Activated CD8-positive, alpha-beta memory T cell treated with anti-CD3 and anti-CD28 coated beads, Interleukin-2, amount 50 U/mL, for 48 hours (primary cell): ENCODE data around the gene LEFTY2.

Source experiments
- DNase-seq: peaks from one replicate; pipeline ENCODE4 v3.0.0-alpha.2; 2020

Gene LEFTY2

DNA sequence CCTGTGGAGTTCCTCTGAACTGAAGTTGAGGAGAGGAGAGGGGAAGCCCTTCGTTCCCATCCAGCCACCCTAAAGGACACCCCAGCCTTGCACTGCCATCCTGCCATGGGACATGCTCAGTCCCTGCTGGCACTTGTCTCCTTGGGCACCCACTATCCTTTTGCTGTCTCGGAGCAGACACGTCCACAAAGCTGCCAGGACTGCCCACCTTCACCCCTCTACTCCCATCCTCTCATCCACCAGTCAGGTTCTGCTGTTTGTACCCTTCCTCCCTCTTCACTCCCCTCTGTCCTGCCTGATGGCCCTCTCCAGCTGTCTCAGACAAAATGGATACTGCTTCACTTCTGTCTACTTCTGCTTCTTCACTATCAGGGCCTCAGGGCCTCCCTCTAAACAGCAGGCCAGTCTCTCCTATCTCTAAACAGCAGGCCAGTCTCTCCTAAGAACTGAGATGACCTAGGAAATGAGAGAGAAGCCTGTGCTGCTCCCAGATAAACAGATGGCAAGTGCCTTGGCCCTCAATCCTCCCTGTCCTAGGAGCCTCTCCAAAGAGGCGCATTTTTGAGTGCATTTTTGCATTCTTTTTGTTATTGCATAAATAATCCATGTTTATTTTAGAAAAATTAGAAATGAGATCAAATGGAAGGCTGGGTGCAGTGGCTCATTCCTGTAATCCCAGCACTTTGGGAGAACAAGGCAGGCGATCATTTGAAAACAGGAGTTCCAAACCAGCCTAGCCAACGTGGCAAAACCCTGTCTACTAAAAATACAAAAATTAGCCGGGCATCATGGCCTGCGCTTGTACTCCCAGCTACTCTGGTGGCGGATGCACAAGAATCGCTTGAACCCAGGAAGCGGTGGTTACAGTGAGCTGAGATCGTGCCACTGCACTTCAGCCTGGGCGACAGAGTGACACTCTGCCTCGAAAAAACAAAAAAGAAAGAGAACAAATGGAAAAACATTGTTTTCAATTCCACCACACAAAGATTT, 12.5 kb downstream of the LEFTY2 start:
- DNase-seq = no peak

DNA sequence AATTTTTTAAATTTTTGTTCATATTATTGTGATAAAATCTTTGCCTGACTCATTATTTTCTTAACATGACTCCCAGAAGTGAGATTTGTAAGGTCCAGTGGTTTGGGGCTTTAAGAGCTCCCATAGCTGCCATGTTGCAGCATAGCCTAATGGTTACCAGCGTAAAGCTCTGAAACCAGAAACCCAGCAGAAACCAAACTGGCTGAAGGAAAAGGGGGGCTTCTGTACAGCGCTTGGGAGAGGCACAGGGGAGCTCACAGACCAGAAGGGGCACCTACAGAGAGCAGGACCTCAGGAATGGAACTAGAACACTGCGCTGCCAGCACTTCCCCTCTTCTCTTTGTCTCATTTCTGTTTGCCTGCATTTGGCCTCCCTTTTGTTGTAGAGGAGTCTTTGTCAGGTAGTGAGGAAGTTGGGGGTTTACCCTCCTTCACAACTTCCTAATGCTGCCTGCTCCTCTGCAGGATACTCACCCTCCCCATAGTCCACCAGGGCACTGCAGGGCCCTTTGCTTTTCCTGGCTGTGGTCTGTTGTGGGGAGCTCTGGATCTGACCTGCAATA, 14.4 kb downstream of the LEFTY2 start:
- no peak for DNase-seq

DNA sequence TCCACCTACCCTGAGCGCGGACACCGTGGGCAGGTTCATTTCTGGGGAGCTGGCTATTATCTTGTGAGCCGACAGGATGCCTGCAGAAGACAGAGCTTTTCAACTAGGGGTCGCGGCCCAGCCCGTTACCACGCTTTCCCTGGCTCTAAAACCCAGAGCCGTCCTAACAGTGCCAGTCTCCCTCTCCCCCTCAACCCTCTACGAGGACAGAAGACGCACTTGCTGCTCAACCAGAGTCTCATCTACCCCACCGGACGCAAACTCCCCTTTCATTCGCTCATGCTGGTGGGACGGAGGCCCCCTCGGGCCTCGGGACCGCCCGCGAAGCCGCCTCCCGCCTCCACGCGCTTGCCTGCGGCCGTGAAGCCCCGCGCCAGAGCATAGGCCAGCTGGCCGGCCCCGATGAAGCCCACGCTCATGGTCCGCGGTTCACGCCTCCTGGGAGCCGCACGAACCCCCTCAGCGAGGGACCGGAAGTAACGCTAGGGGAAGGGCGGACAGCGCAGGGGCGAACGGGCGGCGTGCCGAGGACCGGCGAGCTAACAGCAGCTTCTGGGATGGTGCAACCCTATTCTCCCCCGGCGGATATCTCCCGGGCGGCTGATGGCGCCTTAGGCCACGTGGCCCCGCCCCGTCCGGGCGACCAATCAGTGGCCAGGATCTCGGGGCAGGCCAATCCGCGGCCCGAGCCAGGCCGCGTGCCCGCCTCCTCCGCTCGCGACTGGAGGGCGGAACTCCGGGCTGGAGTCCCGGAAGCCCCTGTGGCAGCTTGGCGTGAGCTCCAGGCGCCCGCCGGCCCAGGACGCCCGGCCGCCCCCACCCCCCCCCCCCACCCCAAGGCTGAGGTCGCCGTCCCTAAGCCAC, 17.1 kb downstream of the LEFTY2 start, which contains the start of gene PYCR2:
PYCR2 (minus strand) TSS at position 559 of the 864 bp plus-strand sequence; CDS start at position 419, 140 bp downstream.
- peak; percentile 96 for DNase-seq

DNA sequence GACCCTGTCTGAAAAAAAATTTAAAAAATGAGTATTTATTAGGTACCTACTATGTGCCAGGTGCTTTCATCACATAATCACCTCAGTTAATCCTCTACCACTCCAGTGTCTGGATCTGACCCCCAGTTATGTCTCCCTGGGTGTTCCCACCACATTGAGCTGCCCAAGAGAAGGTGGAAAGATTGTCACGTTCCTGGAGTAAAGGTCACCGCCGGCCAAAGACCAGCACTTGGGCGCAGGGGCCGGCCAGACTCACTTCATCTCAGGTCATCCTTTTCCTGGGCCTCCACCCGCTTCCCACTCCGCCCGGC, 17.7 kb downstream of the LEFTY2 start:
- no peak for DNase-seq

DNA sequence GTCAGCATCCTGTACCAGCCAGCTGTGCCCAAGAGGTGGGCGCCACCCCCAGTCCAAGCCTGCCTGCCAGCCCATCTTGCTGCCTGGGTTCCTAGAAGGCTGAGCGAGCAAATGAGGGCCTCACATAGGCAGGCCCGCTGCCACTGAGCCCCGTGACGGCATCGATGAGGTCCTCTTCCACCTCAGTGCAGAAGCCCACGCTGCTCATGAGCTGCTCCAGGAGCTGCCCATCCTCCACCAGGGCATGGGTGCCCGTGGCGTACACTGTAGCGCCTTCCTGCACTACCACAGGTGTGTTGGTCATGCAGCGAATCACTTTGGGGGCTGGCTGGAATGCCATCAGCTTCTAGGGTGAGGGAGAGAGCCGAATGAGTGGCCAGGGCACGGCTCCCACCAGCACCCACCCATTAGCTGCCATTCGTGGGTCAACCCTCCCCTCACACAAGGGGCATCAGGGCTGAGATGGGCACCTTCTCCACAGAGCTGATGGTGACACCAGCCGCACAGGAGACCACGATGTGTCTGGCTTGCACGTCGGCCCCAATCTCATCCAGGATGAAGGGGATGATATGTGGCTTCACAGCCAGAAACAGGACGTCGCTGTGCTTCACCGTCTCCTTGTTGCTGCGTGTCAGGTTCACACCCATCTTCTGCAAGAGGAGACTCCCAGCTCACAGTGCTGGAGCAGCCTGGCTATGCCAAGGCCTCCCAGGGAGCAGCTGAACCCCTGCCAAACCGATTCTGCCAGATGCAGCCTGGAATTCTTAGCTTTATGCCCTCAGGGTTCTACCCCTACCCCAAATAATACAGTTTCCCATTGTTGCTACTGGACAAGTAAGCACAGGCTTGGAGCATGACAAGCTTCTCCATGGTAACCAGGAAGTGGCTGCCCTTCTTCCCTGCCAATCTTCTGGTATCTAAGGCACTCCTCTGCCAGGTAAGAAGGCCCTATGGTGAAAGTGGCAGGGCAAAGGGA, 19.0 kb downstream of the LEFTY2 start:
- DNase-seq = no peak

DNA sequence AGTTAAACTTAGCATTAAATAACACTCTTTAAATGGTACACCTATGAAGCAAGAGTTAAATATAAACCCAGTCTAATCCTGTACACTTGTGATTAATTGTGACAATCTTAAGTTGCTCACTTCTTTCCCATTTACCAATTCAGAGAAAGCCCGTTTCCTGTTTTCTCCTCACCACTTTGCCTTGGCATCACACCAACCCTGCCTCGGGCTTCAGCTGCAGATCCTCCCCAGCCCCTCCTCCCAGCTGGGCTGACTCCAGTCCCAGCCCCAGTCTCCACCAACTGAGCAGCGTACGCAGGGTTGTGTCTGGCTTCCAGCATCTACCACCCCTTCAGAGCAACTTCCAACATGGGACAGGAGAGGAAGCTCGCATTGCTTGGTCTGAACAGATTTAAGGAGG, 21.1 kb downstream of the LEFTY2 start:
- no peak for DNase-seq

DNA sequence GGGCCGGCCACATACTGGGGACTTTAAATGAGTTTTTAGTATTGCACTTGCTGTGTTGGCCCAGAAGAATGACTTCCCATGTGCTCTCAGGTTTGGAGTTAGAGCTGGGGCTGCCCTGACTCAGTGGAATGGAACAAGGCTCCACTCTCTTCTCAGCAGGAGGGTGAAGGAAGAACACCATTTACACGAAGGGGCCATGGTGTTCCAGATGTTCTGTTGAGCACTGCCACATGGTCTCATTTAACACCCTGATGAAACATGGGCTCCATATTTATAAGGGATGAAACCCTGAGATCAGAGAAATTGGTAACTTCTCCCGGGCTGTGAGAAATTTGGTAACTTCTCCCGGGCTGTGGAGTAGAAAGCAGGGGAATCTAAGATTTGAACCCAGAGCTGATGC, 22.7 kb downstream of the LEFTY2 start:
- no peak for DNase-seq

DNA sequence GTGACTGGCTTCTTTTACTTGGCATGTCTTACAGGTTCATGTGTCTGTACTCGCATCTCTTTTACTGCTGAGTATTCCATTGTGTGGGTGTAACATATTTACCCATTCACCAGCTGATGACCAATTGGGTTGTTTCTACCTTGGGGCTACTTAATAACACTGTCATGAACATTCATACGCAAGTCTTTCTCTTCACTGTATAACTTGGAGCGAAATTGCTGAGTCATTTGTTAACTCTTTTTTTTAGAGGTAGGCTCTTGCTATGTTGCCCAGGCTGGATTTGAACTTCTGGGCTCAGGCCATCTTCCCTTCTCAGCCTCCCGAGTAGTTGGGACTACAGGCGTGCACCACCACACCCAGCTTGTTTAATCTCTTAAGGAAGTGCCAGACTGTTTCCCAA, 23.5 kb downstream of the LEFTY2 start:
- DNase-seq = no peak

DNA sequence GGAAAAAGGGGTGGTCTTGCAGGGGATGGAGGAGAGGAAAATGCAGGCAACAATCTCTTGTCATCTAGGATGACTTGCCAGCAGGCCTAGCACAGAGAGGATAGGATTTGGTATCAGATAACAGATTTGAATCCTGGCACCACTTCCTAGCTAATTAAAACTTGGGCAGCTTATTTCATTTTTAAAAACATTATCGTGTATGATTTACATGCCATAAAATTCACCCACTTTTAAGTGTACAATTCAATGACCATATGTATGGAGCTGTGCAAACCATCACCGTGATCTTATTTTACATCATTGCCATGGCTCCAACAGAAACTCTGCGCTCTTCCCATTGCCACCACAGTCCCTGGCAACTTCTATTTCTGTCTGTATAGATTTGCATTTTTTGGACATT, 23.9 kb downstream of the LEFTY2 start:
- no peak for DNase-seq

DNA sequence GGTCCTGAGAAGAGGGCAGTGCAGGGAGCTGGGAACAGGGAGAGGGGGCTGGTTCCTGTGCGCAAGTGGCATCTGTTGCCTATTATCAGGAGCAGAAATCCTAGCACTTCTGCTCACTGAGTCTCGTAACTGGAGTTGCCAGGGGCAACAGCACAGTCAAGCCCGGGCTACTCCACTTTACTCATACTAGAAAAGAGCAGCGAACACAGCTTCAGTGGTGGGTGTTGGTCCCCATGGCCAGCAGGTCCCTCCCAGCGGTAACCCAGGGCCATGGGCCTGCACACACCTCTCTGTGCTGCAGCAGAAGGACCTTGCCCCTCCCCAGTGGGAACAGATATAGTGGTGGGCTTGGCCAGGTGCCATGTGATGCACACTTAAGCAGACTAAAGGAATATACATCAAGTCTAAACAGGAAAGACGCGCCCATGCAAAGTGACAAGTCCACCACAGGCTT, 25.5 kb downstream of the LEFTY2 start:
- DNase-seq = no peak

DNA sequence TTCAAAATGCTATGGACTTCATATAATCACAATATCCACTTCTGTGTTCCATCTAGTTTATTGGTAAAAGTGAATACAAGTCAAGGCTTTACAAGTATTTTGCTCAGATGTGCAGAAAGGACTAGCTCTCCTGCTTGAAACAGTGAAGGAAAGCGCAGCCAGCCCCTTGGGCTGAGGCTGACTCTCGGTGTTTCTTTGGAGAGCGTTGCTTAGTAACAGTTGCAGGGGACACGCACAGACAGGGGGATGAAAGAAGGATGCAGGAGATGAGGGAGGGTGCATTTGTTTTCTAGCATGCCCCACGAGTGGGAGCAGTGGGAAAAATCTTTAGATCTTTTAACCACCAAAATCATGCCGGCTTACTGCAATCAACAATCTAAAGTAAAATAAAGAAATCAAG, 26.1 kb downstream of the LEFTY2 start:
- DNase-seq = no peak

DNA sequence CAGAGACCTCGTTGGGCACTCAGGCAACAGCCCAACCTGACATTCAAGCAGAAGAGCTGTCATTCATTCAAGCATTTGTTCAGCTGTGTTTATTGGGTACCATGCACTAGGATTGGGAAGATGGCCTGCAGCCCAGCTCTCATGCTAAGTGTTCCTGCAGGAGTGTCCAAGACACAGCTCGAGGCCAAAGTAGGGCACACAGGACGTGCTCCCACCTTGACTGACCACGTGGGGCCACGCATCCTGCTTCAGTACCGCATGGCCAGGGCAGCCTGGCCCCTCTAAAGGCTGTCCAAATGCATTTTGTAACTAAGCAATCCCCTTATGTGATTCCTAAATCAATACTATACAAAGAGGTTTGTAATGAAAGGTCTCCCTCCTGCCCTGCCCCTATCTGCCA, 26.6 kb downstream of the LEFTY2 start:
- no peak for DNase-seq

DNA sequence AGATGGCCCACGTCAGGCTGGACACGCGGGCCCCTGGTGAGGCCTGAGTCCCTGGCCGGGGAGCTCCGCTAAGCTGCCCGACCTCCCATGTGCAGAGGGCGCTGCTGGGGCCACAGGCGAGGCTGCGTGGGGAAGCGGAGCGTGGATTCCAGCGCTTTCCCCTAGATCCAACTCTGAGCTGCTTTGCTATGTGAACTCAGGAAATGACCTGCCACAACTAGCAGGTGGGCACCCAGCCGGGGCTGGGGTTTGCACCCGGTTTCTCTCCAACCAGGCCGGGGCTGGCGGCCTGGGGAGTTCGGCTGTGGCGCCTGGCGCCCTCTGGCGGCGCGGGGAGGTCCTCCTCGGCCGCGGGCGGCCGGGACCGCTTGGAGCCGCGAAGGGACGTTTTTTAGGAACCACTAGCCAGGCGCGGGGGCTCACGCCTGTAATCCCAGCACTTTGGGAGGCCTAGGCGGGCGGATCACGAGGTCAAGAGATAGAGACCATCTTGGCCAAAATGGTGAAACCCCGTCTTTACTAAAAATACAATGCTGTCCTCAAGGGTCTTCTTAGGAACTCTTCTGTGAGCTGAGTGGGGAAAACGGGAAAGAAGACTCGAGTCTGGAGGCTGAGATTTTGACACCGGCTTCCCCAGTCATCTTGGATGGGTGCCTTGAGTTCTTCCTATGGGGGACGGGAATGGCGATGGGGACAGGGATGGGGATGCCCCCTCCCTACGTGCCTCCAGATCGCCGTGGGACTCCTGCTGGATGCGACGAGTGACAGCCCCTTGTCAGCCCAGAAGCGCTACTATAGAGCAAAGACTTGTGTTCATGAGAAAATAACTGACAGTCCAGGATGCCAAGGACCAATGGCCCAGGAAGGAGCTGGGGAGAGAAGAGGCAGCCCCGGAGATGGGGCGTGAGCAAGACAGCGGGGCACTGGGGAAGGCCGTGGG, 29.6 kb downstream of the LEFTY2 start:
- peak; percentile 91 for DNase-seq

DNA sequence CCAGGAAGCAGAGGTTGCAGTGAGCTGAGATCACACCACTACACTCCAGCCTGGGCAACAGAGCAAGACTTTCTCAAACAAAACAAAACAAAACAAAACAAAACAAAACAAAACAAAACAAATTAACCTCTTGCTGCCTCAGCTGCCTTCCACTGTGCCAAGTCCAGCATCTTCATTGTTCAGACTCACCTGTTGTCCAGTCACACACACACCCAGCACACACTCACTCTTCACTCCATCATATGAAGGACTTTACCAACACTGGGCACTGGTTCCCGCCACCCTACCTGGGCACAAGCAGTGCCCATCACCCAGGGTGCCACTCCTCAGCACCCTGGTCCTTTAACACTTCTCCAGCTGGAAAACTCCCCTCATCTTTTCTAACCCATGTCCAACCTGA, 31.5 kb downstream of the LEFTY2 start:
- DNase-seq = no peak

DNA sequence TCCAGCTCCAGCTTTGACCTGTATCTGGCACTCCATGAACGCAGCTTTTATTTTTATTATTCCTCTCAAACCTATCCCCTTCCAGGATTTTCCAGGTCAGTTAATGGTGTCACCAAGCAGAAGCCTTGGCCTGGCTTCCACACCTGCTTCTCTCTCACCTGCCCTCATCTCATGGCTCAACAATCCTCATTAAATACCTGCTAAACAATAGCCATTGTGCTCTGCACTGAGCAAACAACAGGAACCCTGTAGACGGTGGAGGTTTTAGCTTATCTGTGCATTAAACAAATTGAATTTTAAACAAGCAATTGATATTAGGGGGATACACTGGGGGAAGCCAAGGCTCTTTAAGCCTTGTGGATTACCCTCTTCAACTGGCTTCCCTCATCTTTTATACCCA, 32.2 kb downstream of the LEFTY2 start:
- DNase-seq = no peak

DNA sequence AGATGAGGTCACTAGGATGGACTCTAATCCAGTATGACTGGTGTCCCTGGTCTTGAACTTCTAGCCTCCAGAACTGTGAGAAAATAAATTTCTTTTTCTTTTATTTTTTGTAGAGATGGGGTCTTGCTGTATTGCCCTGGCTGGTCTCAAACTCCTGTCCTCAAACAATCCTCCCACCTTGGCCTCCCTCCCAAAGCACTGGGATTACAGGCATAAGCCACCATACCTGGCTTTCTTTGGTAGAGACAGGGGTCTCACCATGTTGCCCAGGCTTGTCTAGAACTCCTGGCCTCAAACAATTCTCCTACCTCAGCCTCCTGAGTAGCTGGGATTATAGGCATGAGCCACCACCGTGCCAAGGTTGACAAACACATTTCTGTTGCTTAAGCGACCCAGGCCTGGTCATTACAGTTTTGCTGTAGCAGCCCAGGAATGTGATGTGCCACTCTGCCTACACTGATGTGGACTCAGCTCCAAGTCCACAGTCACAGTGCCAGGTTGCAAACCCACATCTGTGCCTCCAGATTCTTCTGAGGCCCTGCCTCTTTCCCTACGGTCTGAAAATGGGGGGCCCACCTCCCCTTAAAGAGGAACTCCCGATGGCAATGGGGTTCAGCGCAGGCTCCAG, 32.9 kb downstream of the LEFTY2 start:
- no peak for DNase-seq

DNA sequence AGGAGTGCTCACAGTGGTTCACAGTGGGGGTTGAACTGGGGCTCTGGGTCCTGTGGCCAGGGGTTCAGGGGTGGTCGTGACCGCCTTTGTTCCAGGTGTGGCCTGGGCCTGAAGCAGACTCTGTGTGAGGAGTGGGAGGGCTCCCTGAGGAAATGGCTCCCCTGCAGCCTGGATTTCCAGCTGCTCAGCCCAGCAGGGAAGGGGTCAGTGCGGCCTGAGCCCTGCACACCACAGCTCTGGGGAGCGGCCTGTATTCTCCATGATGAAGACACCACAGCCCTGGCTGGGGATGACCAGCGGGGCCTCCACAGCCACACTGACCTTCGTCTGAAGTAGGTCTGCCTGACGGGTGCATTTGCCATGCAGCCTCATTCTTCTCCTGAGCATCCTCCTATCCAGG, 33.7 kb downstream of the LEFTY2 start:
- DNase-seq = no peak

DNA sequence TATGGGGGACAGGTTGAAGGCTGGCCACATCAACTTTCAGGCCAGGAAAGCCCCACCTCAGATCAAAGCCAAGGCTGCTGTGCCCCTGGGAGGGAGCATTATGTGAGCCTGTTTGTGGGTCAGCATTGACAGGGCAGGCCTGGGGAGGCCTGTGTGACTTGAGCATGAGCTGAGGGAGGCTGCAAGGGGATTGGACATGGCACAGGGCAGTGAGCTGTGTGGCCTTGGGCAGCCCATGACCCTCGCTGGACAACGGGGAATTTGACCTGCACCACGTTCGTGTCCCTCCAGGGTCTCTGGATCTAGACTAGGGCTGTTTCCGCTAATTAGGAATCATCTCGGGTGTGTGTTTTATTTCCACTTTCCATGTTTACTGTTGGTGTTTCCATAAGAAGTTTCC, 34.6 kb downstream of the LEFTY2 start:
- no peak for DNase-seq

DNA sequence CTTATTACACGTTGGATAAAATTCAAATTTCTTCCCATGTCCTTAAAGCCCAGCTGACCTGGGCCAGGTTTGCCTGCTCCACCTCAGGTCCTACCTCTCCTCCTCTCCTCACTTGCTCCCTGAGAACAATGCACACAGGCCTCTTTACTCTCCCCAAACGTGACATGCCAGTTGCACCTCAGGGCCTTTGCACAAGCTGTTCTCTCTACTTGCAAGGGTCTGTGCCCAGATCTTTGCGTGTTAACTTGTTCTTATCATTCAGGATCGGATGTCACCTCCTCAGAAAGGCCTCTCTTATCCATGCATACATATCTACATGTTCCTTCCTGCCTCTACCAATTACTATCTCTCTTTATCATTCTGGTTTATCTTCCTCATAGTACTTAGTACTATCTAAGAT, 37.4 kb downstream of the LEFTY2 start:
- DNase-seq = no peak
